ENCODE data around the gene ZNF454. TPM values are rescaled to one million over a fixed set of nuclear protein-coding genes. Genes with fewer than 3 reads are reported as not detected.

Gene ZNF454
- polyA plus RNA-seq, result not detected

DNA sequence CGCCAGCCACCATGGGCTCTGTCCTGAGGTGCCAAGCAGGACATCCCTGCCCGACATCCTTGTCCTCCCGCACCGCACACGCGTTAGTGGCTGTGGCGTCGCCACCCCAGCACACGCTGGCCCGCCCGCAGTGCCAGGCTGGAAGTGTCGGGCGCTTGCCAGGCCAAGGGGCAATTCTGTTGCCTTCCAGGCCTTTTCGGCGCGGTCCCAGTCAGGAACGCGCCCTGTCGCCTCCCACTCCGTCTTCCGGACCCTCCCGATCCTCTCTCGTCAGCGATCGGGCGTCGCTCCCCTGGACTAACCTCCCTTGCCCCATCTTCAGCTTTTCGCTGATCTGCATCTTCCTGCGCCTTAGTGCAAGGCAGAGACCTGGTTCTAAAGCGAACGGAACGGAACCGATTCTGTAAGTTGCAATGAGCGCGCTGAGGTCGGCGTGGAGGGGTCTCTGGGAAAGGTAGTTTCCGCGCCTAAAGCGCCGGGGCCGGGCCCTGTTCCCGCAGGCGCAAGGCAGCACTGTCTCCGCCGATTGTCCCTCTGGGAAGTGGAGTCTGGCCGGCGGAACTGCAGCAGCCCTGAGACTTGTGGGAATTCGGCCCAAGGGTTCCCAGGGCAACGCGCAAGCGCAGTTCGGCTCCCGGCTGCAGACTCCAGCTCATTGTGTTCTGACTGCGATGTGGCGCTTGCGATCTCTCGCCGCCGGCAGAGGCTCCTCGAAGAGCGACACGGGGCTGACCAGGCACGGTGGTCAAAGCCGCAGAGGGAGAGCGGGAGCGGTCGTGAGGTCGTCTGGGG lies at the start of gene ZNF454:
Gene ZNF454 (plus strand): TSS at position 630 of the 792 bp plus-strand sequence. CDS start 1,594 bp downstream, outside the sequence.
- H3K9me3 Mint-ChIP-seq, result peaks cover 20 to 57% (median 52%) of the 10 kb centered on the region in 3 donors
- no peak within 1 kb of the TSS for H3K27ac Mint-ChIP-seq
- H3K36me3 Mint-ChIP-seq, result peaks cover 5% of the 10 kb centered on the region
- H3K4me1 Mint-ChIP-seq, result peaks cover 0 to 2% (median 0%) of the 10 kb centered on the region in 3 donors
- H3K4me3 Mint-ChIP-seq, result peak within 1 kb of the TSS in 2 of 4 donors; percentile 28 to 87
- H3K27me3 Mint-ChIP-seq, result peaks cover 10% of the 10 kb centered on the region

DNA sequence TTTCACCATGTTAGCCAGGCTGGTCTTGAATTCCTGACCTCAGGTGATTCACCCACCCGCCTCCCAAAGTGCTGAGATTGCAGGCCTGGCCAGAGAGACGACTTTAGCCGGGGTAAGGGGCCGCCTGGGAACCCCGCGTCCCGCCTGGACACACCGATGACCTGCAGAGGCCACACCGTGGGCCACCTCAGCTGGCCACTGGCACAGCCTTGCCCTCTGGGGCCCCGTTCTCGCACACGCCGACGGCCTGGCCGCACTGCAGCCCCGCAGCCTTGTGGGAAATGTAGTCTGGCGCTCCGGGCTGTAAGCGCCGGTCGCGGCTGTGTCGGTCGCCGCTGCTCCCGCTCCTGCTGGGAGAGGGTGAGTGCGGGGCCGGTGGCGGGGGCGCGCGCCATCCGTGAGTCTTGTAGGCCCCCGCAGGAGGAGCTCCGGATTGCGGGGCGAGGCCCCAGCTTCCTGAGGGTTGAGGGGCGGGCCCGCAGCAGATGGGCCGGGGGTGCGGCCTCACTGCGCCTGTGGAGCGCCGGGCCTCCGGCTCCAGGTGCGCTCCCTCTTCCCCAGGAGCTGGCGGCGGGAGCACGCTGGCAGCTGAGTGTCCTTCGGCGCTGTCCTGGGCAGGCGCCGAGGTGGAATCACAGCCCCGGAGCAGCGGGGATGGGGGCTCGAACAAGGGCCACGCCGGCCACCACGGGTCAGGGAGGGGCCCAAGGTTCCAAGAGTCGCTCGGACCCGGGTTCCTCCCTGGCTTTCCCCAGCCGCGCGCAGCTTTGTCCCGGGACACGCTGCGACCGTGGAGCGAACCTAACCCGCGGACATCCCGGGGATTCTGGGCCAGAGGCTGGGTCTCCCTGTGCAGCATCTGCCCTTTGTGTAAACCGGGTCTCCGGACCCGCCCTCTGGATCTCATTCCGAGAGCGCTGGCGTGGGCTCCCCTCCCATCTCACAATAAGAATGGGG lies 45.1 kb upstream of the ZNF454 start, which contains the start of gene ZFP2:
Gene ZFP2 (plus strand): TSS at position 299 of the 957 bp plus-strand sequence. CDS start 35,401 bp downstream, outside the sequence.
- Mint-ChIP-seq H3K27ac (peak within 1 kb of the TSS in 1 of 3 donors; percentile 39), H3K4me1 (peaks cover 0 to 6% (median 2%) of the 10 kb centered on the region in 3 donors), H3K9me3 (peaks cover 1 to 7% (median 7%) of the 10 kb centered on the region in 3 donors), H3K36me3 (peaks cover 5% of the 10 kb centered on the region), H3K27me3 (no peaks in the 10 kb centered on the region), H3K4me3 (peak within 1 kb of the TSS; percentile 77 to 93 (median 84))

DNA sequence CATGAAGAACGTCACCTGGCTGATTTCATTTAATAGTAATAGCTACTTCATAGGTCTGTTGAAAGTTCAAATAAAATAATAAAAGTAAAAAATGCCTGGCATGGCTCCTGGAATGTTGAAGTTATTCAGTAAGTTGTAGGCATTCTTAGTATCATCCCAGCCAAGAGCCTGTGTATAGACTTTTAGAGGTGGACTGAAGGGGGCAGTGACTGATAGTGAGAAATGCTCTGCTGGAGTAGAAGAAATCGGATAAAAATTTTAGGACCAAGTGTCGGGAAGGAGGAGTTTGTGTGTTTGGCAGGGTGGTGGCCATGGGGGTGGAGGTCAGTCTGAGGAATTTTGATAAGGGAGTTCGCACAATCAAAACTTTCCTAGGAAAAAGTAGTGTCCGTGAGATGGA lies 41.7 kb upstream of the ZNF454 start:
- H3K4me3 Mint-ChIP-seq, result no peak overlapping the region
- H3K36me3 Mint-ChIP-seq, result peaks cover 13% of the 10 kb centered on the region
- H3K27me3 Mint-ChIP-seq, result no peaks in the 10 kb centered on the region

DNA sequence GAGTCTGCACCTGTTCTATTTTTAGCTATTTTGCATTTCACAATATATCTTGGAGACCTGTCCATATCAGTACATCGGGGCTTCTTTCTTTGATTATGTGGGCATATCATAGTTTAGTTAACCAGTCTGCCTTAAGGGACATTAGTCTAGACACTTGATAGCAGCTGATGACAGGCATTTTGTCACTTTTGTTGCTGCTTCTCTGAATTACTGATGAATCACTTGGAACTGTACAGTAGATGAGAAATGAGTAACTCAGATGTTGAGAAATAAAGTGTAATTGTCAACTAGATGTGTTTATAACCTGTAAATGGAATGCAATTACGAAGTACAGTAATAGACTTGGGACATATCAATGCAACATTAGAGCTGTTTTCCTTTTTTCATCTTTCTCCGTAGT lies 38.1 kb upstream of the ZNF454 start:
- Mint-ChIP-seq H3K9me3 (peaks cover 0 to 21% (median 19%) of the 10 kb centered on the region in 3 donors), H3K36me3 (peaks cover 15% of the 10 kb centered on the region)

More for the DNA sequence above, 41.7 kb upstream of the ZNF454 start:
- no peak overlapping the region for H3K27ac Mint-ChIP-seq
- H3K4me1 Mint-ChIP-seq, result peaks cover 0 to 7% (median 2%) of the 10 kb centered on the region in 3 donors
- H3K9me3 Mint-ChIP-seq, result peaks cover 0 to 23% (median 16%) of the 10 kb centered on the region in 3 donors

DNA sequence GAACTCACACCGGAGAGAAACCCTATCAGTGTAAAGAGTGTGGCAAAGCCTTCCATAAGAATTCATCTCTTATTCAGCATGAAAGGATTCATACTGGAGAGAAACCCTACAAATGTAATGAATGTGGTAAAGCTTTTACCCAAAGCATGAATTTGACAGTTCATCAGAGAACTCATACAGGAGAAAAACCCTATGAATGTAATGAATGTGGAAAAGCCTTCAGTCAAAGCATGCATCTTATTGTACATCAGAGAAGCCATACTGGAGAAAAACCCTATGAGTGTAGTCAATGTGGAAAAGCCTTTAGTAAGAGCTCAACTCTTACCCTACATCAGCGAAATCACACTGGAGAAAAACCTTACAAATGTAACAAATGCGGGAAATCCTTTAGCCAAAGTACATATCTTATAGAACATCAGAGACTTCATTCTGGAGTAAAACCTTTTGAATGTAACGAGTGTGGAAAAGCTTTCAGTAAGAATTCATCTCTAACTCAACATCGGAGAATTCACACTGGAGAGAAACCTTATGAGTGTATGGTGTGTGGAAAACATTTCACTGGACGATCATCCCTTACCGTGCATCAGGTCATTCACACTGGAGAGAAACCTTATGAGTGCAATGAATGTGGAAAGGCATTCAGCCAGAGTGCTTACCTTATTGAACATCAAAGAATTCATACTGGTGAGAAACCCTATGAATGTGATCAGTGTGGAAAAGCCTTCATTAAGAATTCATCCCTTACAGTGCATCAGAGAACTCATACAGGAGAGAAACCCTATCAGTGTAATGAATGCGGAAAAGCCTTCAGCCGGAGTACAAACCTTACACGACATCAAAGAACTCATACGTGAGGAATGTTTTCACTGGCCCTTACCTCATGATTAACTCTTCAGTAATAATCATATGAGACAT lies 8.9 kb upstream of the ZNF454 start:
- H3K4me3 Mint-ChIP-seq, result no peak overlapping the region
- no peaks in the 10 kb centered on the region for H3K27me3 Mint-ChIP-seq
- peaks cover 10% of the 10 kb centered on the region for H3K36me3 Mint-ChIP-seq
- peaks cover 29 to 63% (median 47%) of the 10 kb centered on the region in 3 donors for H3K9me3 Mint-ChIP-seq
- H3K4me1 Mint-ChIP-seq, result no peaks in the 10 kb centered on the region
- no peak overlapping the region for H3K27ac Mint-ChIP-seq

More for the DNA sequence above, 38.1 kb upstream of the ZNF454 start:
- H3K4me3 Mint-ChIP-seq, result no peak overlapping the region
- H3K27ac Mint-ChIP-seq, result no peak overlapping the region
- no peaks in the 10 kb centered on the region for H3K27me3 Mint-ChIP-seq
- peaks cover 0 to 5% (median 0%) of the 10 kb centered on the region in 3 donors for H3K4me1 Mint-ChIP-seq

DNA sequence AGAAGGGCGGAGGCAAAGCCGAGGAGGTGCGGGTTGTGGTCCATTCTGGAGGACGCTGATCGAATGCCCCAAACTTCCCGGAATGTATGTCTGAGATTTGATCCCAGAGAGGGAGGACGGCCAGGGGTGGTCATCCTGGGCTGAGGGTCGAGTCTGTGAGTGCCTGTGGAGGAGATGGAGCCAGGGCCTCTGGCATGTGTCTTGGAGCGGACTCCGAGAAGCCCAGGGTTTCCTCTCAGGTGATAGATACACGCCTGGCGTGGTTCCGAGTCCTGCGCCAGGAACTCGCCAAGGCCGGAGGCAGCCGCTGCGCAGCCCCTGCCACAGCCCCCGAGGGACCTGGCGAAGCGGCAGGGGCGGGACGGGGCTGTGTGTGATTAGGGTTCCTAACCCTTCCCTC lies 363 bp downstream of the ZNF454 start:
- Mint-ChIP-seq H3K4me3 (no peak overlapping the region), H3K9me3 (peaks cover 20 to 51% (median 49%) of the 10 kb centered on the region in 3 donors), H3K36me3 (peaks cover 5% of the 10 kb centered on the region), H3K27me3 (peaks cover 10% of the 10 kb centered on the region), H3K4me1 (peaks cover 0 to 2% (median 0%) of the 10 kb centered on the region in 3 donors), H3K27ac (no peak overlapping the region)

DNA sequence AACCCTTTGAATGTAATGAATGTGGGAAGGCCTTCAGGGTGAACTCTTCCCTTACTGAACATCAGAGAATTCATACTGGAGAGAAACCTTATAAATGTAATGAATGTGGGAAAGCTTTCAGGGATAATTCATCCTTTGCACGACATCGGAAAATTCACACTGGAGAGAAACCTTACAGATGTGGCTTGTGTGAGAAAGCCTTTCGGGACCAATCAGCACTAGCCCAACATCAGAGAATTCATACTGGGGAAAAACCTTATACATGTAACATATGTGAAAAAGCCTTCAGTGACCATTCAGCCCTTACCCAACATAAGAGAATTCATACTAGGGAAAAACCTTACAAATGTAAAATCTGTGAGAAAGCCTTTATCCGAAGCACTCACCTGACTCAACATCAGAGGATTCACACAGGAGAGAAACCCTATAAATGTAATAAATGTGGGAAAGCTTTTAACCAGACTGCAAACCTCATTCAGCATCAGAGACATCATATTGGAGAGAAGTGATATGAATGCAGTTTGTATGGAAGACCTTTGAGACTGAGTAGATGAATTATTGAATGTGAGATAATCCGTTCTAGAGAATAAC lies 24.6 kb downstream of the ZNF454 start:
- no peaks in the 10 kb centered on the region for H3K36me3 Mint-ChIP-seq
- H3K27me3 Mint-ChIP-seq, result no peaks in the 10 kb centered on the region
- peaks cover 20 to 53% (median 43%) of the 10 kb centered on the region in 3 donors for H3K9me3 Mint-ChIP-seq
- H3K4me1 Mint-ChIP-seq, result no peaks in the 10 kb centered on the region
- no peak overlapping the region for H3K4me3 Mint-ChIP-seq
- no peak overlapping the region for H3K27ac Mint-ChIP-seq

DNA sequence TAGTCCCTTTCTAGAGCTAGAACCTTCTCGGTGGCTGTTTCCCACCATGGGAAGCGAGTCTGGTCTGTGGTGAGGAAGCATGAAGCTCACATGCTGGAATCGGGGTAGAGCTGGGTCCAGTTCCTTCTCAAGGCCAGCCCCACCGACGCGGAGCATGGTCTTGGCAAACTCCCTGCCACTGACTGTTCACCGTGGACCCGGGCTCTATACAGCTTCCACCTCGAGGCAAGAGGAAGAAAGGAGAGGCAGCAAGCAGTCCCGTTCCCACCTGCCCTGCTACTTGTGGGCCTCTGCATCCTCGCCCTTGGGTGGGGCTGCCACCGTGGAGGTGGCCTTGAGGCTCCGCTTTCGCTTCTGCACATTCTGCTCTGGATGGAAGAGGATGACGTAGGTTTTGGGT lies 40.4 kb downstream of the ZNF454 start:
- H3K9me3 Mint-ChIP-seq, result peaks cover 6 to 16% (median 13%) of the 10 kb centered on the region in 3 donors

DNA sequence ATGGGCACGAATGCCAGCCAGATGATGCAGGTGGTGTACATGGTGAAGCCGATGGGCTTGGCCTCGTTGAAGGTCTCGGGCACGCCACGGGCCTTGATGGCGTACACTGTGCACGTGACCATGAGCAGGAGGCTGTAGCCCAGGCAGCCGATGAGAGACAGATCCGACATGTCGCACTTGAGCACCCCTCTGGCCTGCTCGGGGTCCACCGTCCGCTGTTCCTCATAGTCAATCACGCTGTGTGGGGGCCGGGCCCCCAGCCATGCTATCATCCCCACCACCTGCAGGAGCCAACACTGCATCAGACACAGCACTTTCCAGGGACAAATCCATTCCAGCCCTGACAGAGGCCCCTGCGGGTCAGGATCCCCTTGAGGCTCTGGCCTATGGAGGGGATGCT lies 41.9 kb downstream of the ZNF454 start:
- Mint-ChIP-seq H3K9me3 (peaks cover 3 to 14% (median 9%) of the 10 kb centered on the region in 3 donors), H3K4me3 (no peak overlapping the region), H3K36me3 (no peaks in the 10 kb centered on the region)

More for the DNA sequence above, 40.4 kb downstream of the ZNF454 start:
- Mint-ChIP-seq H3K4me1 (no peaks in the 10 kb centered on the region), H3K27ac (no peak overlapping the region), H3K36me3 (no peaks in the 10 kb centered on the region), H3K27me3 (peaks cover 2% of the 10 kb centered on the region), H3K4me3 (no peak overlapping the region)

DNA sequence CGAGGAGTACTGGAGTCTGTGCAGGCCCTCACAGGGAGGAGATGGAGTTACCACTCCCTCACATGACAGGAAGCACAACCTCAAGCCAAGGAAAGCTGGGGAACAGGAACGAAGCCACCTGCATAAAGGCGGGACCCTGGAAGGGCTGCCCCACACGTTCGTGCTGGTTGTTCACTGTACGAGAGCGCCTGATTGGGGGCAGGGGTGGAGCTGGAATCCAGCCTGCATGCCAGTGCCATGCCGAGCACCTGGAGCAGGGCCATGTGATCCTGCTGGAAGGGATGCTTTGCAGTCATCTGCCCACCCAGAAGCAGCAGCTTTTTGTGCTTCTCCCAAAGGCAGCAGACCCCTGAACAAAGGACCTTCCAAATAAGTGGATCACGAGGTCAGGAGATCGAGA lies 42.7 kb downstream of the ZNF454 start:
- no peaks in the 10 kb centered on the region for H3K36me3 Mint-ChIP-seq
- H3K4me1 Mint-ChIP-seq, result peaks cover 0 to 2% (median 0%) of the 10 kb centered on the region in 3 donors
- H3K9me3 Mint-ChIP-seq, result peaks cover 3 to 12% (median 8%) of the 10 kb centered on the region in 3 donors
- H3K4me3 Mint-ChIP-seq, result no peak overlapping the region
- peaks cover under 1% of the 10 kb centered on the region for H3K27me3 Mint-ChIP-seq
- no peak overlapping the region for H3K27ac Mint-ChIP-seq

More for the DNA sequence above, 41.9 kb downstream of the ZNF454 start:
- Mint-ChIP-seq H3K4me1 (no peaks in the 10 kb centered on the region), H3K27me3 (peaks cover 2% of the 10 kb centered on the region), H3K27ac (no peak overlapping the region)

DNA sequence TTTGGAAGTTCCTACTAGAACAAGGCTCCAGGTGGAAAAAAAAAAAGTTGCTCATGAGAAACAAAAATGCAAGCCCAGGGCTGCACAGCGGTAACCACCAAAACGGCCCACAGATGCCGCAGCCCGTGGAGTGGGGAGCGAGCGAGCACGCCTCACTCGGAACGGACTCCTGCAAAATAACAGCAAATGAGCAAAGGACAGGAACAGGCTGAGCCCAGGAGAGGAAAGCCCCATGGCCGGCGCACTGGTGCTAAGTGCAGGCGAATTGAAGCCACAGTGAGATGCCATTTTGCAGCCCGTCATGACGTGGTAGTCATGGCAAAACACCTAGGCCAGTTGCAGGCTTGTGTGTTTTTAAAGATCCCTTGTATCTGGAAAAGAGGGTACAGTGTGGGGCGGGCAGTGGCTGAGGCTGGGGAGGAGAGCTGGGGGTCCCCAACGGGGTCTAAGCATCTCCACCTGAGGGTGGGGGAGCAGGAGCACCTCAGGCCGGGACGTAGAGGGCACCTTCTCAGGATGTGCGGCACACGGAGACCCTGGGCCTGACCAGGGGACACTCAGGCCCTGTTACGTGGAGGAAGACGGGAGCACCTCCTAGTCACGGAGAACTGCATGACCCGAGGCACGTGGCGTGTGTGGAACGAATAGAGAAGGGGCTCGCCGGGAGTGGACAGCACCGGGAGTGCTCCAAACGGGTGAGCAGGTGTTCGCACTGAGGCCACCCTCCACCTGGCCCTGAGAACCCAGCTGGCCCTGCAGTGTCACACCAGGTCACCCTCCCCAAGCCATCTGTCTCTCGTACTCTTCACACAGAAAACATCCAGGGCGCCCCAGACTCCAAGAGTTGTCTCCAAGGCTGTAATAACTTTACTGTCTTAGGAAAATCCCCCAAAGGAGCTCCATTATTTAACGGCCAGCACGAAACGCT lies 43.4 kb downstream of the ZNF454 start:
- H3K27me3 Mint-ChIP-seq, result no peaks in the 10 kb centered on the region
- H3K27ac Mint-ChIP-seq, result no peak overlapping the region
- peaks cover 0 to 2% (median 0%) of the 10 kb centered on the region in 3 donors for H3K4me1 Mint-ChIP-seq
- peaks cover 3 to 13% (median 7%) of the 10 kb centered on the region in 3 donors for H3K9me3 Mint-ChIP-seq
- no peak overlapping the region for H3K4me3 Mint-ChIP-seq
- H3K36me3 Mint-ChIP-seq, result no peaks in the 10 kb centered on the region

DNA sequence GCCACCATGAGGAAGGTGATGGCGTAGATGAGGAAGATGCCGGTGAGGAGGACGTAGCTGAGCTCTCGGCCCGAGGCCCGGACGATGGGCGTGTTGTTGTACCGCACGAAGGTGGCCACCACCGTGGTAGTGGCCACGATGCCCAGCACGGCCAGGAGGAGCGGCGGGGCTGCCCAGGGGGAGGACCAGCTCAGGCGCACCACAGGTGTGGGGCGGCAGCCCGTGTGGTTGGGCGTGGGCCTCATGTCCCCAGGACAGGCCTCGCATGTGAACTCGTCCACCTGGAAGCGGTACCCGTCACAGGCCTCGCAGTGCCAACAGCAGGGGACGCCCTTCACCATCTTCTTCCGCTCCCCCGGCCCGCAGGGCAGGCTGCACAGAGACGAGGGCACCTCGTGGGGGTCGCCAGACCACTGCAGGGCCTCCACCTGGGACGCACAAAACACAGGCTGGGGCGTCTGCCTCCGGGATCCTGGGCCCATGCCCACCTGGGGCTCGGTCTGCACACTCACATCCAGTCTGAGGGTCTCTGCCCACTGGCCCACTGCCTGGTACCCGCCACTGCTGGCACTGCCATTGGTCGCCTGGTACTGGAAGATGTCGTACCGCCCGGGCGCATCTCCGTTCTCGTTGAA lies 45.4 kb downstream of the ZNF454 start:
- H3K27ac Mint-ChIP-seq, result no peak overlapping the region
- H3K4me3 Mint-ChIP-seq, result no peak overlapping the region
- H3K4me1 Mint-ChIP-seq, result peaks cover 0 to 2% (median 0%) of the 10 kb centered on the region in 3 donors
- no peaks in the 10 kb centered on the region for H3K27me3 Mint-ChIP-seq
- H3K36me3 Mint-ChIP-seq, result no peaks in the 10 kb centered on the region
- peaks cover 2 to 13% (median 3%) of the 10 kb centered on the region in 3 donors for H3K9me3 Mint-ChIP-seq
